T-helper 17 cell (primary cell): Measurements from ENCODE around the gene UBL7. TPM values are rescaled to one million over a fixed set of nuclear protein-coding genes. Genes with fewer than 3 reads are reported as not detected.
"Not testable (repeated sequence)": the region's sequence is repeated elsewhere in the genome, so short reads cannot be mapped to it uniquely, and the experiment has no call there.

Experiments used
- ATAC-seq: fragments of 150-1000 bp; cut with Tn5 transposase; 2 replicates; pipeline ENCODE4 v1.10.0; 2021; ENCODE audit warnings: mild to moderate bottlenecking, moderate library complexity
- DNase-seq, 3 donors: peaks; one replicate each; pipeline versions ENCODE4 v3.0.0 to v3.0.0-alpha.2; 2020 to 2021
- H3K9me3 ChIP-seq: one replicate; pipeline ENCODE4 v1.7.0; 2013; ENCODE audit warnings: low read length, mild to moderate bottlenecking; ENCODE audit not compliant: control insufficient read depth, poor library complexity, severe bottlenecking
- H3K27ac Mint-ChIP-seq: one replicate; pipeline ENCODE4 v1.8.0; 2022; ENCODE audit warnings: mild to moderate bottlenecking, moderate library complexity, mixed read lengths
- H3K27me3 Mint-ChIP-seq: one replicate; pipeline ENCODE4 v1.8.0; 2022; ENCODE audit warnings: mixed read lengths
- H3K36me3 Mint-ChIP-seq: one replicate; pipeline ENCODE4 v1.8.0; 2022; ENCODE audit warnings: low read depth, mixed read lengths
- H3K4me1 Mint-ChIP-seq: one replicate; pipeline ENCODE4 v1.8.0; 2022; ENCODE audit warnings: mild to moderate bottlenecking, mixed read lengths
- H3K4me3 Mint-ChIP-seq: one replicate; pipeline ENCODE4 v1.8.0; 2022; ENCODE audit warnings: mild to moderate bottlenecking, moderate library complexity, mixed read lengths
- total RNA-seq, 4 donors: library from RNA in 2 of 4; stranded (reverse) in 2 of 4; gene quantifications; one replicate each; pipeline ENCODE4 v1.2.3 and lab custom pipeline; 2022 to 2026

UBL7 gene
- total RNA-seq, 2 donors from 2014 or later, result 28.0 to 28.2 TPM

- Mint-ChIP-seq H3K27ac (peak overlapping the region; percentile 32), H3K36me3 (peaks cover 7% of the 10 kb centered on the region), H3K4me1 (peaks cover 33% of the 10 kb centered on the region), H3K27me3 (no peaks in the 10 kb centered on the region), H3K4me3 (no peak overlapping the region)
- H3K9me3 ChIP-seq, result no peaks in the 10 kb centered on the region
- no peak for ATAC-seq
- DNase-seq, result no peak
Measured at GRCh38 chr15:74458473-74458872, 2.5 kb downstream of the UBL7 start.

- H3K4me1 Mint-ChIP-seq, result peaks cover 26% of the 10 kb centered on the region
- H3K27me3 Mint-ChIP-seq, H3K4me3 Mint-ChIP-seq, ATAC-seq, H3K36me3 Mint-ChIP-seq, H3K9me3 ChIP-seq, DNase-seq, H3K27ac Mint-ChIP-seq: not testable (repeated sequence)
Measured at GRCh38 chr15:74457036-74457435, 3.9 kb downstream of the UBL7 start.

DNA sequence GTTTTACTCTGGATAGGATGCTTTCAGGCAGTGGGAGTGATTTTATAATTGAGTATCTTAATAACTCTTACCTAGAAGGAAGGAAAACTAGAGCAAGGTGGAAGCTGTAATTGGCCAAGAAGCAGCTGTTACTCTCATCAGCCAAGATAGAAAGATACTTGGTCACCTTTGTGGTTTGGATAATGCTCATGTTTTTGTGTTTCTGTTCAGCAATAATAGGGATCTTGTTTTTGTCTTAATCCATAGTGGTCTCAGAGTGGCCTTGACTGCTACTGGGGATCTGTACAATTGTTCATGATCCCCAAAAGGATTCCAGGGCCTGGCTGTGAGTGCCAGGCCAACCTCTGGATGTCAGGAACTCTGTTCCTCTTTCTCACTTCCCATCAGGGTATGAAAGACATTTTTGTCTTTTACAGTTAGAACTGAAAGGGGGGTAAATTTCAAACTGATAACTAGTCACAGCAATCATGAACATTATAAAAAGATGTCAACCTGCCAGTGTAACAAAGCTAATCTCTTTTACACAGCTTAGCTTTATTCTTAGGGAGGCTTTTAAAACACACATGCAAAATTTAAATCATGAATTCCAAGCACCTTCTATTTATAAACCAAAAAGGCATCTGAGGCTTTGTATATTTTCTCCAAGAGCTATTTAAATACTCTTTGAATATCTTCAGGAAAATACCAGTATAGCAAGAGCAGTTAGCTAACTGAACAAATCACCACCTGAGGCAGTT lies 6.0 kb downstream of the UBL7 start:
- H3K27ac Mint-ChIP-seq, result peak overlapping the region; percentile 14
- peak overlapping the region; percentile 28 for H3K4me3 Mint-ChIP-seq
- H3K4me1 Mint-ChIP-seq, result peaks cover 10% of the 10 kb centered on the region
- DNase-seq, result no peak
- peaks cover 11% of the 10 kb centered on the region for H3K36me3 Mint-ChIP-seq
- no peaks in the 10 kb centered on the region for H3K27me3 Mint-ChIP-seq
- no peak for ATAC-seq
- no peaks in the 10 kb centered on the region for H3K9me3 ChIP-seq

DNA sequence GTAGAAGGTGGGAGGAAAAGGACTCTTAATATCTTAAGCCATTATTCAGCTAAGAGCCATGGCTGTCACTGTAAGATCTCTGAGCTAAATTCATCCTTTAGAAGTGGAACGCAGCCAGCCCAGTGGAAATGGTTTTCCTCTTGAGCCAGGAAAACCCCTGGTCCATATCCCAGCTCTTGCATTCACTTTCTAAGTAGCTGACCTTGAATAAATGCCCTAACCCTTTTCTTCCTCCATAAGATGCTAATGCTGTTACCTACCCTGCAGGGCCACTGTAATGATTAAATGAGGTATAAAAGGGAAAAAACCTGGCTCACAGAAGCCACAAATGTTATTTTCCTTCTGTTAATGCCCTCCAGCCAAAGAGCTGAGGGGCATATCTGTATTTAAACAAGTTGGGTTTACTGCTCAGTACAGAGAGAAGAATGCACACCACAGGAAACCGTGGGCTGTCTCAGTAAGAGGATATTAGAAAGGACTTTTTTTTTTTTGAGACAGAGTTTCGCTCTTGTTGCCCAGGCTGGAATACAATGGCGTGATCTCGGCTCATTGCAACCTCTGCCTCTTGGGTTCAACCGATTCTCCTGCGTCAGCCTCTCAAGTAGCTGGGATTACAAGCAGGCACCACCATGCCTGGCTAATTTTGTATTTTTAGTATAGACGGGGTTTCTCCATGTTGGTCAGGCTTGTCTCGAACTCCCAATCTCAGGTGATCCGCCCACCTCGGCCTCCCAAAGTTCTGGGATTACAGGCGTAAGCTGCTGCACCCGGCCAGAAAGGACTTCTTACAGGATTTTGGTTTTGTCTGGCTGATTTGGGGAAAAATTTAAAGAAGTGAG lies 6.8 kb downstream of the UBL7 start:
- Mint-ChIP-seq H3K36me3 (peaks cover 11% of the 10 kb centered on the region), H3K4me1 (peaks cover 10% of the 10 kb centered on the region), H3K27ac (peak overlapping the region; percentile 14), H3K27me3 (no peaks in the 10 kb centered on the region), H3K4me3 (peak overlapping the region; percentile 28)
- no peaks in the 10 kb centered on the region for H3K9me3 ChIP-seq
- ATAC-seq (no peak), DNase-seq (no peak)

GRCh38 chr15:74451861-74452835 lies 8.8 kb downstream of the UBL7 start:
- H3K9me3 ChIP-seq, result no peaks in the 10 kb centered on the region
- Mint-ChIP-seq H3K36me3 (peaks cover 9% of the 10 kb centered on the region), H3K4me3 (no peak overlapping the region), H3K27me3 (no peaks in the 10 kb centered on the region), H3K27ac (no peak overlapping the region), H3K4me1 (peaks cover 6% of the 10 kb centered on the region)
- ATAC-seq (no peak), DNase-seq (no peak)

DNA sequence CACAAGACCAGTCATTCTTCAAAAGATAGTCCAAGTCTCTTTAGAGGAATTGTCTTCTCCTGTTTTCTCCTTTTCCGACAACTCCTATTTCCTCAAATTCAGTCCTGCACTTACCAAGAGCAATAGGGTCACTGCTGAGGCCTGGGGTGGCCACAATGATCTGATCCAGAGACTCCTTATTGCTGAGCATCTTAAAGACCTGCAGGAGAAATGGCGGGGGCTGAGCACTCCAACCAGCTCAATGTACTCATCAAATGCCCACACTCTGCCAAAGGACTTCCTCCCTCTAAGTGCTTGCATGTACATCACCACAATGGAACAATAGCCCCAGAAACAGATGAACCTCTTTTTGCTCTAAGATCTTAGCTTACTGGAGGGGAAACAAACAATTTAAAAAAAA lies 9.6 kb downstream of the UBL7 start:
- Mint-ChIP-seq H3K36me3 (peaks cover 11% of the 10 kb centered on the region), H3K4me3 (no peak overlapping the region), H3K27ac (no peak overlapping the region), H3K27me3 (no peaks in the 10 kb centered on the region), H3K4me1 (peaks cover 6% of the 10 kb centered on the region)
- no peak for ATAC-seq
- no peaks in the 10 kb centered on the region for H3K9me3 ChIP-seq
- no peak for DNase-seq

DNA sequence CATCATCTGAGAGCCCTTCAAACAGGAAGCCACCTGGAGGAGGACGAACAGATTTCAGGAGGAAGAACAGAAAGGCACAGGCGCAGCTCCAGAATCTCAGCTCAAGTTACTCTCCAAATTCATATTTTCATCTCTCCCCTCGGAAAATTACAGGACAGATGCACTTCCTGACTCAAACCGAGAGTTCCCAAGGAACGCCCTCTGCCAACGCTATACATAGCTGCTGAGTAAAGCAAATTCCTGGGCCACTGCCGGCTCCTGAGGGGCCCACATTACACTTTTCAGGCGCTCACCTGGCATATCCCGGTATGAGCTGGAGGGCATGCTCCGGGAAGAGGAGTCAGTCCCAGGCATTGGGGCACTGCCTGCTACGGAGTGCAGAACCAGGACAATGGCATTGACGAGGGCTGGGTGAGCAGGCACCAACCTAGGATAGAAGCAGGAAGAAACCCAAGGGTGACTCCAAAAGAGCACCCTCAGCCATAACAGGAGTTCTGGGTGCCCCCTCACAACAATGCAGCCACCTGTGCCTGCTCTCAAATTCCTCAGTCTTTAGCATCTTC lies 11.2 kb downstream of the UBL7 start:
- Mint-ChIP-seq H3K27me3 (no peaks in the 10 kb centered on the region), H3K36me3 (peaks cover 13% of the 10 kb centered on the region), H3K4me3 (no peak overlapping the region)

GRCh38 chr15:74449095-74449494 lies 11.9 kb downstream of the UBL7 start:
- no peaks in the 10 kb centered on the region for H3K9me3 ChIP-seq
- DNase-seq (no peak), ATAC-seq (no peak)
- Mint-ChIP-seq H3K4me1 (peaks cover 3% of the 10 kb centered on the region), H3K27me3 (no peaks in the 10 kb centered on the region), H3K36me3 (peaks cover 11% of the 10 kb centered on the region), H3K27ac (no peak overlapping the region), H3K4me3 (no peak overlapping the region)

More for the DNA sequence above, 11.2 kb downstream of the UBL7 start:
- peaks cover 6% of the 10 kb centered on the region for H3K4me1 Mint-ChIP-seq
- ATAC-seq (no peak), DNase-seq (no peak)
- no peak overlapping the region for H3K27ac Mint-ChIP-seq
- no peaks in the 10 kb centered on the region for H3K9me3 ChIP-seq

DNA sequence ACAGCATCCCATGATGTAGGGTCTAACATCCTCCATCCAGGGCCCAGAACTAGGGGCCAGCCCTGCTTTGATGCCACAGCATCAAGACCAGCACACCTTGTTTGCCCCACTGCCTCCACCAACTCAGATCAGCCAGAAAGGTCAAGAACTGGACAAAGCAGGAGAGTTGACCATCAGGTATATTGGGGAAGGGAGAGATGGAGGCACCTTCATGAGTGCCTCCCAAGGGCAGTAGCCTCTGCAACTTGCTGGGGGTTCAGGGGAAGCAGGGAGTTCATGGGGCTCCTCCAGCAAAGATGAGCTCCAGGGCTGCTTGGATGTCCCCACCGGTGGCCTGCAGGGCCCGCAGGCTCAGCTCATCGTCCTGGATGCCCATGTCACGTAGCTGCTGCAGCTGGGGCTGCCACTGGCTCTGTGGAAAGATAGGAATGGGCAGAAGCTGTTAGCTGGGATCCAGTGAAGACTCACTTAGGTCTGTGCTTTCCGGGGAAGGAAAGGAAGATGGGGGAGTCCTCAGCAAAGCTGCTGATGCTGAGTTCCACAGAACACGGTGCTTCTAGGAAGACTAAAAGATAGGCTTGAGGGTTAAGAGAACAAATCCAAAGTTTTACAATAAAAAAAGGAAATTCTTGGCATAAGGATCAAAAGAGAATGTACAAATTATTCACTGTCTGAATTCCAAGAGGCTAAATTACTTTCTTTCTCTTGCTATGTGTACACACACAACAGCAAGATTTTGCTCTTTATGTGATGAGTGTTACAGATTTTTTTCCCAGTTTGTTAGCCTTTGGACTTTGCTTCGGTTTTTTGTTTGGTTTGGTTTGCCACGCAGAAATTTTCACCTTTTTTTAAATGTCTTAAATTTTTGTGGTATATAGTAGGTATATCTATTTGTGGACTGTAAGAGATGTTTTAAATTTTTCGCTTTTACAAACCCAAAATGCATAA lies 14.9 kb downstream of the UBL7 start:
- Mint-ChIP-seq H3K4me3 (no peak overlapping the region), H3K4me1 (peaks cover 12% of the 10 kb centered on the region), H3K36me3 (peaks cover 11% of the 10 kb centered on the region), H3K27me3 (no peaks in the 10 kb centered on the region), H3K27ac (no peak overlapping the region)
- H3K9me3 ChIP-seq, result no peaks in the 10 kb centered on the region
- DNase-seq, result no peak
- ATAC-seq, result no peak

- no peak overlapping the region for H3K27ac Mint-ChIP-seq
- peaks cover 7% of the 10 kb centered on the region for H3K36me3 Mint-ChIP-seq
- DNase-seq, result no peak
Measured at GRCh38 chr15:74444106-74445062, 16.6 kb downstream of the UBL7 start.

More at GRCh38 chr15:74444106-74445062, 16.6 kb downstream of the UBL7 start:
- H3K9me3 ChIP-seq, result no peaks in the 10 kb centered on the region
- Mint-ChIP-seq H3K4me1 (peaks cover 12% of the 10 kb centered on the region), H3K27me3 (no peaks in the 10 kb centered on the region), H3K4me3 (no peak overlapping the region)
- ATAC-seq, result no peak
